Body of pancreas (tissue), 4 donors: ENCODE data around the gene ADCY9. TPM values are rescaled to one million over a fixed set of nuclear protein-coding genes. Genes with fewer than 3 reads are reported as not detected.
"Not testable (repeated sequence)": the region's sequence is repeated elsewhere in the genome, so short reads cannot be mapped to it uniquely, and the experiment has no call there.

Experiments
- ATAC-seq: fragments of 150-250 bp; one replicate; pipeline ENCODE4 v1.9.1; 2016
- DNase-seq, 4 donors: peaks; one replicate each; pipeline ENCODE4 v3.0.0-alpha.2; 2019
- H3K27ac ChIP-seq, 4 donors: fragments of 200-600 bp; sonication (generic); 1 replicate in 3 of 4; 2 replicates in 1 of 4; pipeline versions ENCODE4 v1.5.1 to v1.6.1; 2016 to 2019; ENCODE audit warnings: mild to moderate bottlenecking in 1 of 4, mixed read lengths in 1 of 4, moderate library complexity in 1 of 4
- H3K27me3 ChIP-seq, 2 donors: fragments of 200-600 bp; sonication (generic); one replicate each; pipeline ENCODE4 v1.6.0; 2016; ENCODE audit warnings: mild to moderate bottlenecking in 1 of 2
- H3K36me3 ChIP-seq, 2 donors: fragments of 200-600 bp; sonication (generic); replicated peaks in 1 of 2; 2 replicates each; pipeline ENCODE4 v1.5.1; 2016; ENCODE audit warnings: low read depth in 2 of 2; ENCODE audit not compliant: insufficient read depth in 1 of 2
- H3K4me1 ChIP-seq: fragments of 200-600 bp; sonication (generic); one replicate; pipeline ENCODE4 v1.6.0; 2016
- H3K4me3 ChIP-seq, 2 donors: fragments of 200-600 bp; sonication (generic); 1 replicate in 1 of 2; 2 replicates in 1 of 2; pipeline ENCODE4 v1.5.1; 2016 to 2019
- H3K9me3 ChIP-seq, 3 donors: fragments of 200-600 bp; sonication (generic); 1 replicate in 2 of 3; 2 replicates in 1 of 3; pipeline ENCODE4 v1.5.1; 2016
- CTCF ChIP-seq, 7 experiments: fragments of 450-650 bp in 4 of 7; fragments of 200-600 bp in 3 of 7; sonication (generic) in 3 of 7; IDR thresholded peaks; one replicate each; pipeline ENCODE4 v1.5.1; 2016 to 2019; ENCODE audit warnings: antibody characterized with exemption in 7 of 7
- POLR2A ChIP-seq, 3 donors: fragments of 450-650 bp; IDR thresholded peaks; one replicate each; pipeline ENCODE4 v1.6.1; 2016; ENCODE audit warnings: antibody characterized with exemption in 3 of 3, mild to moderate bottlenecking in 2 of 3
- WGBS, 2 donors: methylation state at CpG; one replicate each; pipeline ENCODE4 v1.1.5; 2017; 5-methylcytosine and 5-hydroxymethylcytosine counted together
- intact Hi-C: fragments of 100-400 bp; cut with DNase I; formaldehyde crosslinking; loops from one replicate; pipeline ENCODE4 v1.15.1; 2023
- total RNA-seq, 2 donors: library from RNA; depleted of rRNA; stranded (reverse); fragments of >200 nt; gene quantifications; one replicate each; pipeline ENCODE4 v1.1.0, GENCODE V29; 2016

Gene ADCY9
- total RNA-seq, 2 donors from 2014 or later = 22.4 to 29.1 TPM

GRCh38 chr16:3964686-3965290 is 151.5 kb downstream of the ADCY9 start:
- H3K27ac ChIP-seq = no peak overlapping the region

GRCh38 chr16:3963886-3964685 is 152.2 kb downstream of the ADCY9 start:
- H3K4me1 ChIP-seq = peaks cover 19% of the 10 kb centered on the region
- peaks cover 0 to 2% of the 10 kb centered on the region in 2 donors for H3K36me3 ChIP-seq
- DNase-seq (no peak), ATAC-seq (no peak)
- WGBS, 2 donors = 73 to 80% methylated on average over 23 of the region's 29 CpGs
- H3K27me3 ChIP-seq = no peaks in the 10 kb centered on the region
- TF ChIP-seq POLR2A (IDR thresholded peaks at IDR 0.05) (no peak), CTCF (IDR thresholded peaks at IDR 0.05) (no peak)
- intact Hi-C loops = no loop called here
- H3K4me3 ChIP-seq = no peak overlapping the region
- no peak overlapping the region for H3K27ac ChIP-seq
- H3K9me3 ChIP-seq = no peaks in the 10 kb centered on the region

More at GRCh38 chr16:3964686-3965290, 151.5 kb downstream of the ADCY9 start:
- Histone ChIP-seq H3K4me3 (no peak overlapping the region), H3K4me1 (peaks cover 14% of the 10 kb centered on the region), H3K27me3 (no peaks in the 10 kb centered on the region), H3K9me3 (no peaks in the 10 kb centered on the region), H3K36me3 (peaks cover 0 to 2% of the 10 kb centered on the region in 2 donors)
- WGBS, 2 donors = 95% methylated on average over 22 to 28 of the region's 28 CpGs
- ATAC-seq (no peak), DNase-seq (no peak)
- TF ChIP-seq CTCF (IDR thresholded peaks at IDR 0.05) = no peak
- no peak for TF ChIP-seq POLR2A (IDR thresholded peaks at IDR 0.05)
- intact Hi-C loops = no loop called here

- WGBS, 2 donors = 72 to 87% methylated on average over 17 of the region's 17 CpGs
- no peaks in the 10 kb centered on the region for H3K27me3 ChIP-seq
These were observed 153.0 kb downstream of the ADCY9 start for GRCh38 chr16:3963203-3963602.

GRCh38 chr16:3961449-3961849 is 154.8 kb downstream of the ADCY9 start:
- peak; percentile 61 to 73 (median 71) for DNase-seq
- no peaks in the 10 kb centered on the region for H3K9me3 ChIP-seq
- intact Hi-C loops = no loop called here
- H3K27me3 ChIP-seq = no peaks in the 10 kb centered on the region
- peaks cover 19% of the 10 kb centered on the region for H3K4me1 ChIP-seq
- H3K4me3 ChIP-seq = no peak overlapping the region
- peaks cover 0 to 2% of the 10 kb centered on the region in 2 donors for H3K36me3 ChIP-seq
- TF ChIP-seq CTCF (IDR thresholded peaks at IDR 0.05) (peak in 1 of 7 experiments; percentile 5), POLR2A (IDR thresholded peaks at IDR 0.05) (no peak)
- peak overlapping the region; percentile 66 to 90 (median 82) for H3K27ac ChIP-seq
- peak; percentile 65 for ATAC-seq
- 38 to 55% methylated on average over 10 to 11 of the region's 11 CpGs for WGBS, 2 donors

More at GRCh38 chr16:3963203-3963602, 153.0 kb downstream of the ADCY9 start:
- H3K4me1 ChIP-seq = peaks cover 19% of the 10 kb centered on the region
- no peak overlapping the region for H3K27ac ChIP-seq
- intact Hi-C loops = no loop called here
- TF ChIP-seq POLR2A (IDR thresholded peaks at IDR 0.05) (no peak), CTCF (IDR thresholded peaks at IDR 0.05) (no peak)
- DNase-seq (no peak), ATAC-seq (no peak)
- H3K4me3 ChIP-seq = no peak overlapping the region
- no peaks in the 10 kb centered on the region for H3K9me3 ChIP-seq
- H3K36me3 ChIP-seq = peaks cover 0 to 2% of the 10 kb centered on the region in 2 donors

GRCh38 chr16:3959926-3960590 is 156.2 kb downstream of the ADCY9 start:
- peak; percentile 19 for ATAC-seq
- 27 to 36% methylated on average over 14 of the region's 14 CpGs for WGBS, 2 donors
- peak overlapping the region in 1 of 2 donors; percentile 16 for H3K4me3 ChIP-seq
- H3K36me3 ChIP-seq, DNase-seq, H3K27me3 ChIP-seq, intact Hi-C loops, H3K9me3 ChIP-seq: not testable (repeated sequence)
- H3K27ac ChIP-seq = peak overlapping the region; percentile 66 to 90 (median 82)
- peaks cover 19% of the 10 kb centered on the region for H3K4me1 ChIP-seq
